ENCODE results near the gene UIMC1.

The UIMC1 gene

DNA sequence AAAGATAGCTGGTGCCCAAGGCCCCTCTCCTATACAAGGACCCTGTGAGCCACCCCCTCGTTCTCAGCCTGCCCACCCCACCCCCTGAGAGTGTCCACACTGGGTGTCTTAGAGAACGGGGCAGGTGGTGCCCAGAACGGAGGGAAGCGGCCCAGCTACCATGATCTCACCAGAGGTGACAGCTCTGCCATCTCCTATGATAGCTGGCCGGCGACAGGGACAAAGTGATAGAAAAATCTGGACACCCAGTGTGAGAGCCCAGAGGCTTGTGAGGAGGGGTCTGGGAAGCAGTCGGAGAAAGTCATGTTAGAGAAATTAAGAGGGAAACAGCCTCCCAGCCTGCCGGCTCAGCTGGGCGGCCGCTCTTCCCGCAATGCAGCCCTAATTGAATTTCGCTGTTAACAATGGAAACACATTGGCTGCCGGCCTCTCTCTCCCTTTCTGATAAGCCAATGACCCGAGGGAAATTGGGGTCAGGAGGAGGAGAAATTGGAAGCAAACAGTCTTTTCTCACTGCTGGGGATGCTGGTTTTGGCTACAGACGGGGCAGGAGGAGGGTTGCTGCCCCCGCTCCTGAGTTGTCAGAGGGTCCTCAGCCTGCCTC lies 139.8 kb downstream of the UIMC1 start:
- DNase-seq = no peak

- no peak for DNase-seq
Observed at GRCh38 chr5:176865964-176866363, 140.6 kb downstream of the UIMC1 start.

- DNase-seq = no peak
Observed at GRCh38 chr5:176864755-176865154, 141.8 kb downstream of the UIMC1 start.

GRCh38 chr5:176863765-176864098 lies 142.8 kb downstream of the UIMC1 start:
- DNase-seq = no peak

DNA sequence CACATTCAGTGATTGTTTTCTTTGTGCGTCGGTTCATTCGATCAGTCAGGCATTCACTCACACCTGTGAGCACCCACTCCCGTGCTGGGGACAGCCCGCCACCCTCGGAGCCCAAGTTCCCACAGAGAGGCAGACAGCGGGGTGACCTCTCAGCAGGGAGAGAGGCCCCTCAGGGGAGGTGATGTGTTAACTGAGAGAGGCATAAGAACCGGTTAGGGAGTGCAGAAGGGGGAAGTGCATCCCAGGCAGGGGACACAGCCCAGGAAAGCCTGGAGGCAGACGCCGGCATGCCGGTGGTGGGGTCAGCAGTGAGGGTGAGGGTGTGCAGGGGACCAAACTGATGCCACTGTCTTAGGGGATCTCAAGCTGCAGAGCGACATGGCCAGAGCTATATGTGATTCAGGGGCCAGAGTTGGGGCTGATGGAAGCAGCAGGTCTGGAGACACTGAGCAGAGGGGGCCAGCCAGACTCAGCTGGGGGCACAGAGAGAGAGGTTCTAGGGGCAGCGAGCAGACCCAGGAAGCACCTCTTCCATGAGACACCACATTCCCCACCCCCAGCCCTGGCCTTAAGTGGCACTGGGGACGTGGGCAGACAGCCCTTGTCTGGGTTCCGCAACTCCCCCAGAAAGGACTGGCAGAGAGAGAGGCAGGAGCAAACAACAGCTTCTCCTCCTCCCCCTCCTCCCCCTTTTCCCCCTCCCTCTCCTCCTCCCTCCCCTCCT lies 143.4 kb downstream of the UIMC1 start:
- no peak for DNase-seq

- DNase-seq = no peak
Observed at GRCh38 chr5:176862330-176862995, 144.1 kb downstream of the UIMC1 start.

GRCh38 chr5:176861276-176861675 lies 145.3 kb downstream of the UIMC1 start:
- no peak for DNase-seq

GRCh38 chr5:176860381-176860780 lies 146.2 kb downstream of the UIMC1 start:
- DNase-seq = no peak

- DNase-seq = no peak
Observed at GRCh38 chr5:176859916-176860315, 146.7 kb downstream of the UIMC1 start.

DNA sequence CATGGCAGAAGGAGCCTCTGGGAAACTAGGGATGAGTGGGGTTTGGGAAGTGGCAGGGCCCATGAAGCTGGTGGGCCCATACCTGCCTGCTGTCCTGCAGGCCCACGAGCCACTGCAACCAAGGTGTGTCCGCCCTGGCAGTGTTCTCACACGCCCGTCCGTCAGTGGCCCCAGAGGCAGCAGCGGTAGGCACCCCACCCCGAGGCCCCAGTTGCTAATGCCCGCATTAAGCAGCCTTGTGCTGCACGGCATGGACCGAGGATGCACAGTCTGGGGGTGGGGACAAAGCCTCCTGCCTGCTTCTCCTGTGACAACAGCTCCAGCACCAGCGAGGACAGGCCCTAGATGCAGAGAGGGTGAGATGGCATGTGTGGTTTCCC lies 148.7 kb downstream of the UIMC1 start:
- no peak for DNase-seq

GRCh38 chr5:176857216-176857893 lies 149.2 kb downstream of the UIMC1 start:
- no peak for DNase-seq

DNA sequence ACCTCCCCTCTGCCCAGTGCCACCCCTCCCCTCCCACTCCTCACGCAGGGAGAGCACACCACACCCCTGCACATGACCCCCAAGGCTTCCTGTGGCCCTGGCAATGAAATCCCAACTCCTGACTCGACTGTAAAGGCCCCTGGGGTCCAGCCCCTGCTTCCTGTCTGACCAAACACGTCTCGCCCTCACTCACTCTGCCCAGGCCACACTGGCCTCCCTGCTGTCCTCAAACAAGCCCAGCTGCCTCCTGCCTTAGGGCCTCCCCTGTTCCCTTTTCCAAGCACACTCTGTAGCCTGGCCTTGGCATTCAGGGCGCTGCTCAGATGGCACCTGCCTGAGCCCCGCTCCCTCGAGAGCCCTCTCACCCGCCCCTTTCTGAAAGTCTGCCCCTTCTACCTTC lies 149.8 kb downstream of the UIMC1 start:
- no peak for DNase-seq

- DNase-seq = no peak
Observed at GRCh38 chr5:176855598-176855997, 151.0 kb downstream of the UIMC1 start.
